ENCODE results near the gene OSBPL2.

Gene OSBPL2

GRCh38 chr20:62329389-62330377 is 91.4 kb downstream of the OSBPL2 start:
- no peak for DNase-seq

GRCh38 chr20:62330576-62331317 is 92.4 kb downstream of the OSBPL2 start:
- no peak for DNase-seq

GRCh38 chr20:62331347-62331746 is 93.0 kb downstream of the OSBPL2 start:
- DNase-seq, result no peak

- DNase-seq, result no peak
Measured at GRCh38 chr20:62332421-62332820, 94.1 kb downstream of the OSBPL2 start.

GRCh38 chr20:62332989-62333819 is 94.9 kb downstream of the OSBPL2 start:
- no peak for DNase-seq

- DNase-seq, result no peak
Measured at GRCh38 chr20:62333820-62334595, 95.7 kb downstream of the OSBPL2 start.

GRCh38 chr20:62334881-62335280 is 96.6 kb downstream of the OSBPL2 start:
- no peak for DNase-seq

- no peak for DNase-seq
Measured at GRCh38 chr20:62335532-62335931, 97.2 kb downstream of the OSBPL2 start.

GRCh38 chr20:62336329-62336728 is 98.0 kb downstream of the OSBPL2 start:
- DNase-seq, result no peak

- DNase-seq, result no peak
Measured at GRCh38 chr20:62336775-62337557, 98.6 kb downstream of the OSBPL2 start.

GRCh38 chr20:62337558-62338293 is 99.4 kb downstream of the OSBPL2 start:
- no peak for DNase-seq

GRCh38 chr20:62338294-62338620 is 99.9 kb downstream of the OSBPL2 start:
- no peak for DNase-seq

GRCh38 chr20:62339647-62340062 is 101.3 kb downstream of the OSBPL2 start:
- DNase-seq, result no peak

- DNase-seq, result no peak
Measured at GRCh38 chr20:62342910-62343309, 104.6 kb downstream of the OSBPL2 start.

- DNase-seq, result no peak
Measured at GRCh38 chr20:62344092-62344491, 105.8 kb downstream of the OSBPL2 start.

- DNase-seq, result no peak
Measured at GRCh38 chr20:62344782-62345181, 106.5 kb downstream of the OSBPL2 start.
